ENCODE results near the gene ABCA13. TPM values are rescaled to one million over a fixed set of nuclear protein-coding genes. Genes with fewer than 3 reads are reported as not detected.

Gene ABCA13
- total and polyA plus RNA-seq, 2 donors (not counting 3 experiments of a cell fraction or from before 2014, with no cell fraction given) = 0.01 to 0.11 TPM

- no peaks in the 10 kb centered on the region for H3K4me1 ChIP-seq (ENCODE audit: control insufficient read depth, extremely low read depth, insufficient read depth, low read length)
- no peak overlapping the region for H3K9ac ChIP-seq (replicated peaks; ENCODE audit: extremely low read depth, insufficient read depth, low read length)
- ChIA-PET POLR2A (no interaction called here), CTCF (no interaction called here)
- no peaks in the 10 kb centered on the region for H3K36me3 ChIP-seq (ENCODE audit: control insufficient read depth in 2 of 2, extremely low read depth in 1 of 2, insufficient read depth in 2 of 2, low read length in 2 of 2)
- no peaks in the 10 kb centered on the region for H3K9me1 ChIP-seq (replicated peaks; ENCODE audit: control insufficient read depth, extremely low read depth, insufficient read depth, low read length)
- no peaks in the 10 kb centered on the region for H3K27me3 ChIP-seq (ENCODE audit: control insufficient read depth in 2 of 2, insufficient read depth in 2 of 2, low read length in 2 of 2)
- dilution Hi-C loops (cut with MboI; ENCODE audit: extremely low pct_ligation_motif_present, low sequenced_read_pairs) (no loop called here), intact Hi-C loops (cut with micrococcal nuclease) (no loop called here)
- H3K27ac ChIP-seq (ENCODE audit: insufficient read depth, low read depth, low read length) = no peak overlapping the region
- no peak overlapping the region for H3K4me3 ChIP-seq (replicated peaks in 1 of 3; ENCODE audit: insufficient read depth in 1 of 3, low read depth in 1 of 3, low read length in 3 of 3)
- no peaks in the 10 kb centered on the region for H4K20me1 ChIP-seq (replicated peaks; ENCODE audit: control insufficient read depth, extremely low read depth, insufficient read depth, low read length)
- no peak overlapping the region for H2AFZ ChIP-seq (ENCODE audit: low read depth, low read length)
- no TSS peak for BruUV-seq (replicated peaks)
- no peaks in the 10 kb centered on the region for H3K79me2 ChIP-seq (ENCODE audit: control insufficient read depth, insufficient read depth, low read length)
- no peak overlapping the region for H3K4me2 ChIP-seq (ENCODE audit: insufficient read depth, low read length)
- FAIRE-seq (no peak), DNase-seq (ENCODE audit: low read depth, low spot score) (no peak)
- H3K9me3 ChIP-seq (replicated peaks; ENCODE audit: control insufficient read depth, insufficient read depth, low read length) = no peaks in the 10 kb centered on the region
- TF ChIP-seq EZH2 (IDR thresholded peaks at IDR 0.05; ENCODE audit: borderline replicate concordance, low read depth, low read length, severe bottlenecking) (no peak), GATA2 (IDR thresholded peaks at IDR 0.05; ENCODE audit: insufficient read depth, insufficient read length, low read depth, low read length) (no peak), FOS (IDR thresholded peaks at IDR 0.05; ENCODE audit: borderline replicate concordance, insufficient read depth, low read length) (no peak), POLR2AphosphoS5 (IDR thresholded peaks at IDR 0.05; ENCODE audit: insufficient read depth, low read depth, low read length) (no peak), MAX (IDR thresholded peaks at IDR 0.05; ENCODE audit: insufficient read depth, insufficient read length) (no peak), MYC (IDR thresholded peaks at IDR 0.05; ENCODE audit: low read depth, low read length) (no peak), CTCF (IDR thresholded peaks at IDR 0.05; ENCODE audit: extremely low read depth in 1 of 2, insufficient read depth in 1 of 2, low read depth in 1 of 2, low read length in 2 of 2) (no peak), POLR2A (IDR thresholded peaks at IDR 0.05; ENCODE audit: low read depth, low read length) (no peak), JUN (IDR thresholded peaks at IDR 0.05; ENCODE audit: borderline replicate concordance, insufficient read depth, insufficient read length, low read depth) (no peak)
These were observed 346.8 kb downstream of the ABCA13 start for GRCh38 chr7:48518092-48518491.
